HCEC 1CT (cell line): ENCODE results near the gene PI4KB.

Experiments
- DNase-seq: peaks from one replicate; pipeline ENCODE4 v3.0.0-alpha.2; 2017

Gene PI4KB

GRCh38 chr1:151346082-151346768 is 19.0 kb upstream of the PI4KB start:
- no peak for DNase-seq

- no peak for DNase-seq
Observed at GRCh38 chr1:151344291-151344690, 17.1 kb upstream of the PI4KB start.

GRCh38 chr1:151343587-151343986 is 16.4 kb upstream of the PI4KB start:
- no peak for DNase-seq

- no peak for DNase-seq
Observed at GRCh38 chr1:151342569-151342968, 15.4 kb upstream of the PI4KB start.

DNA sequence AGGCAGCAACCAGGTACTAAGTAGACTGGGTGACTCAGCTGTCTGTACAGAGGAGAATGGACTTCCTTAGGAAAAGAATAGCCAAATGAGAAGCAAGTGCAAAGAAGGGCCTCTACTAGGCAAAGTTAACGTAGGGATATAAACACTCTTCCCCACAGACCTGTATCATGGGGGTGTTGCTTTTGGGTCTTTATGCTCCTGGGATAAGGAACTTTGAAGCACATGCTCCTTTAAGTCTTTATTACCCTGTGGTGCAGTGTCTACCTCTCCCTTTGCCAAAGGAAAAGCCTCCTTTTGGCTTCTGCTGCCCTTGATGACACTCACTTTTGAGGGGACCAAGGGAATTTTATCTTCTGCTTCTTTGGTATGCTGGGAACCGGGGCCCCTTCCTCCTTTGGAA is 14.8 kb upstream of the PI4KB start:
- DNase-seq, result no peak

DNA sequence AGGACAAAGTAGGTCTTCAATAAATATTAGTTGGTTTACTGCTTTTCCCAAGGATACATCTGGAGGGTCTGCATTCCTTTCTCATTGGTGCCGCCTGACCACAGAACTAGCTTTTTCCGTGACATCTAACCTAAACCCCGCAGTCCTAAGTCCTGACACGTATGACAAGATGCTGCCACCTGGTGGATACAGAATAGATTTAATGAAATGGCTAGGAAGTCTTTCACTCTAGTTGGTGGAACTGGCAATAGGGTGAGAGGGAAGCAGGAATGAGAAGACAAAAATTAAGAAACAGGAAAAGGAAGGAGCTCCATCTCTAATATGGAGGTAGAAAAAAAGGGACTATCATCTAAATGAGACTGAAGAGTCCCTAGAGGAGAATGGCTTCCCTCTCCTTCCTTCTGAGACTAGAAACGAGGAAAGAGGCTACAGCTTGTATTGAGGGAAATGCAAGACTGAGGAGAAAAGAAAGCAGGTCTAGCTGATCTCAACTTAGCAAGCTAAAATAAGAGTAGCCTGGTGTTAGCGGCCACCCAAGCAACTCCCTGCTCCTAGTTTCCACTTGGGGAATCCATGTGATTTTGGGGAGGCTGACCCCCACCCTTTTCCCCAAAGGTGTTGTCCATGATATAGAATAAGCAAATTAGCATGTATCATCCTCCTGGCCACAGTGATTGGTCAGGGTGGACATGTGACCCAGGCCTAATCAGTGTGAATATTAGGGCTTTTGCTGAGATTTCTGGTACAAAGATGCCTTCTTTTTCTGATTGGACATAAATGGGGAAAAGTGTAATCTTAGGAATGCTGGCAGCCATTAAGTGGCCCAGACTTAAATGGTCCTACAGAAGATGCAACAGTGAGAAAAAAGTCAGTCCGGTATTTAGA is 13.9 kb upstream of the PI4KB start:
- peak; percentile 86 for DNase-seq

DNA sequence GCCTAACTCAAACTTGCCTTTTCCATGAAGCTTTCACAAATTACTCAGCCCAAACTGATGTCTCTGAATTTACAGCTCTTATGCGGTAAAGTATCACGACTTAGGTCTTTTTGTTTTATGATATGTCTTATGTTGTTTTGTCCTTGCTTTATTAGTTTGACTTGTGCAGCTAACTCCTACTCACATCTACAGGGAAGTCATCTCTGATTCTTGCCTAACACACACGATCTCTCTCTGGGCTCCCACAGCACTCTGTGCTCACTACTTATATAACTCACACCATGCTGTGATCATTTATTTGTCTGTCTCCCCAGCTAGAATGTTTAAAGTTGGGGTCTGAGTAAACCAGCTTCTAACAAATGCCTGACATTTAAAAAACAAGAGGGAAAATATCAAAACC is 9.3 kb upstream of the PI4KB start:
- no peak for DNase-seq

DNA sequence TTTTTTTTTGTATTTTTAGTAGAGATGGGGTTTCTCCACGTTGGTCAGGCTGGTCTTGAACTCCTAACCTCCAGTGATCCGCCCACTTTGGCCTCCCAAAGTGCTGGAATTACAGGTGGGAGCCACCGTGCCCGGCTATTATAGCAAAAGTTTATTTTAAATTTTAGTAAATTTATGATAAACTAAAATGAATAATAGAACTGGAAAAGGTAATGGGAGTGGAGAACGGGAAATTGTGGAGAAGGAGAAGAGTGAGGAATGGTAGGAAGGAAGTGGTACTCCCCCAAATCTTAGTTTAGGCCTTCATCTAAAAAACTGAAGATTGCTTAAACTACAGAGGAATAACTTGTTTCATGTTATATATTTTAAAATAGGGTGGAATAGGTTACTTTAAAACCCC is 7.6 kb upstream of the PI4KB start:
- DNase-seq, result no peak

DNA sequence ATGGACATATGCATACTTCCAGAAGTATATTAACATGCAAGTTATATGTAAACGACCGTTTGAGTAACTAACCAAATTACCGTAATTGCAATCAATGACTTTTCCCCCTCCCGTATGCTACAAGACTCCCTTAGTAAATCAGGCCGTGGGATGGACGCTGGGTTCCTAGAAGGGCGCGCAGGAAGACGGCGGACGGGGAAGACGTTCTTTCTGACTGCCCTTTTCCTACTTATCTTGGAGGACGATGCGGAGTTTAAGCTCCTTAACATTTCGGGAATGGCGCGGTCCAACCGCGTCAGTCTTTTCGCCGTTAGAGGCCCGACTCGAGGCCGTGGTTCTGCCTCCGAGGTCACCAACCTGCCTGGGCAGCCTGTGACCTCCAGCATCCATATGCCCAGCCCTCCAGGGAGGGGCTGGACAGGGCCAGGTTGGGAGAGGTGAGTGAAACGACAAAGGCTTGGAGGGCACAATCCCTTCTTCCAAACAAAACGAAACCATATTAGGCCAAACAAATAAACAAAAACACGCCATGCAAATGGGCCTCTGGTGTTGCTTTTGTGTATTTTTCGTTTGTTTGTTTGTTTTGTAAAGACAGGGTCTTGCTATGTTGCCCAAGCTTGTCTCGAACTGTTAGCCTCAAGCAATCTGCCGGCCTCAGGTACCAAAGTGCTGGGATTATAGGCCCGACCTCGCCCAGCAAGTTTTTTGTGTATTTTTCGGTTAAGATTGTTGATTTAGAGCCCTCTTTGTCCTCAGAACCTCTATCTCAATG is 873 bp upstream of the PI4KB start:
- peak; percentile 33 for DNase-seq

DNA sequence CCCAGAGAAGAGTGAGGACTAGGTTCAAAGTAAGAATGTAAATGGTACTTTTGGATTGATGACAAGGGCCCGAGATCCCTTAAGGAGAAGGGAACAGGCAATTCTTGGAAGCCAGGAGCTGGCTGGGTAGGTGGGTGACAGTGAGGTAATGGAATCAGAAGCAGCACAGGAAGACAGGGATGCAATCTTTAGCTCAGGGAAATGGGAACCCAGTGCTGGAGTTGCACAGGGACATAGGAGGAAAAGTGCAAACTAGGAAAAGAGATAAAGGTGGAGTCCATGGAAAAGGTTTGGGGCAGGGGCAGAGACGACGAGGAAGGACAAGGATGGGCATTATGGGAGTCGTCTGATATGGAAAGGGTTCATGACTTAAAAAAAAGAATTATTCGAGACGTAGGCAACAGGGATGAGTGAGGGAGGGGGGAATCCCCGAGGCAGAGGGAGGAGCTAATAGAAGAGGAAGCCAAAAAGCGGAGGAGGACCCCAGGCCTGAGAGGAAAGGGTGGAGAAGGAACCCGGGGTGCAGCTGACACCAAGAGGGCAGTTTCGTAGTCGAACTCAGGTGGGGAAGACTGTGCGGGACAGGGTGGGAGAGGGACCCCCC is 495 bp downstream of the PI4KB start:
- DNase-seq, result peak; percentile 43

- peak; percentile 43 for DNase-seq
Observed at GRCh38 chr1:151325646-151326429, 1.4 kb downstream of the PI4KB start.

DNA sequence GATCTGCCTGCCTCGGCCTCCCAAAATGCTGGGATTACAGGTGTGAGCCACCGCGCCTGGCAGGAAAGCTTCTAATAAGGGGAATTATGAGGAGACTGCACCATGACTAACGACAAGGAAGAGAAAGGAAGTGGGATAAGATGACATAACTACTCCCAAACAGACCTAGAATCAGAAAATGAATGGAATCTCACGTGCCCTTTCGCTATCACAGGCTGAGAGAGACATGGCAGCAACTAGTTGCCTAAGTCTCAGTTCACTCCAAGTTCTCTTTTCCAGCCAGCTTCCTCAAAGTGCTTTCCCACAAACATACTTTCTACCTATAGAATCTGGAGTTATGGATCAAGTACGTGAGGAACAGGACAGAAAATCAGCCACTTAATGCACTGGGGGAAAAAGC is 2.0 kb downstream of the PI4KB start:
- DNase-seq, result no peak

- DNase-seq, result no peak
Observed at GRCh38 chr1:151324390-151324930, 2.8 kb downstream of the PI4KB start.

- no peak for DNase-seq
Observed at GRCh38 chr1:151318975-151319374, 8.2 kb downstream of the PI4KB start.

DNA sequence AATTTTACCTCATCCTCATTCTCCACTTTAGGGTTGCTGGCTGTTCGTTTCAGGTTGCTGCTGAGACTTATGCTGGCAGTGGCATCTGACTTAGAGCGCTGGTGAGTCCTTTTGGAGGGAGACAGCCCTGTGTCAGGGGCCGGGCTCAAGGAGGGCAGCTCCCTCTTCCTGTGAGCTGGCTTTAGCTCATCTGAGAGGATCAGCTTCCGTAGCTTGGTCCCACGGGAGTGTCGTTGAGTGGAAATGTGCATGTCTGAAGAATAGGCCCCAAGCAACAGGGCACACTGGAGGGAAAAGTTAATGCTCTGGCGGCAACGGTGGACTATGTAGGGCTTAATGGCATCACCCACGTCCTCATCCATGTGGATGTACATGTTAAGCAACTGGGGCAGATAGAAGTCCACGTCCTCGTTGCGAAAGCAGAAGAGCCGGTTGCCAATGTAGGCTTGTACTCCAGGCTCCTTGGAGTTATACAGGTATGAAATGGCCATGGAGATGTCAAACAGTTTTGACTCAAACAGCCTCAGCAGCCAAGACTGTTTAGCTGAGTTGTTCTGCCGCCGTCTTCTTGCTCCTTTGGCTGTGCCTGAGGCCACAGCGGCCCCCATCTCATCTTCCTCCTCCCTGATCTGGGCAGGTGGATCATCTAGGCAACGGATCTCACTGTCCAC is 11.5 kb downstream of the PI4KB start:
- DNase-seq, result no peak

- DNase-seq, result peak; percentile 74
Observed at GRCh38 chr1:151314137-151314875, 12.9 kb downstream of the PI4KB start.

DNA sequence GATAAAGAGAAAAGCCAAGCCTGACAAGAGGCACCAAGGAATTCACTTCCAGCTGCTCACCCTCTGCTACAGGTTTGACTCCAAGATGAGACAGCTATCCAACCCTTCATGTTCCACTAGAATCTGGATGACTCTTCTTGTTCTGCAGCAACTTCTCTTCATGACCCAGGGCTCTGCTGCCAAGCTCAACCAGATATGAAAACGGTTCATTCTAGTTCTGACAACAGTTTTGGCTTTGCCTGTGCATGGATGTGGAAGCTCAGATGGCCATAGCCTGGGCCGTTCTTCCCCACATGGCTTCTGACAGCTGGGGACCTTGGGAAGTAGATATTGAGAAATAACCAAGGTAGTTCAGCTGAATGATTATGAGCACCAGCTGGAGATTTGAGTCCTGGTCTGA is 13.7 kb downstream of the PI4KB start:
- DNase-seq, result no peak

DNA sequence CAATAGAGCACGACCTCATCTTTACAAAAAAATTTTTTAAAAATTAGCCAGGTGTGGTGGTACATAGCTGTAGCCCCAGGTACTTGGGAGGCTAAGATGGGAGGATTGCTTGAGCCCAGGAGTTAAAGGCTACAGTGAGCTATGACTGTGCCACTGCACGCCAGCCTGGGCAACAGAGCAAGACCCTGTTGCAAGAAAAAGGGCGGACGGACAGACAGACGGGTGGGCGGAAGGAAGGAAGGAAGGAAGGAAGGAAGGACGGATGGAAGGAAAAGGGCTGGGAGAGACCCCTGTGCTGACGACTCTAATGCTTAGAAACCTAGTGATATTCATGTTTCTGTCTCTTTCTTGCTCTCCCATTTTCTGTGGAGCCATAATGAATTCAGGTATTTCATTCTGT is 14.4 kb downstream of the PI4KB start:
- DNase-seq, result no peak

- no peak for DNase-seq
Observed at GRCh38 chr1:151312411-151312810, 14.8 kb downstream of the PI4KB start.

- peak; percentile 100 for DNase-seq
Observed at GRCh38 chr1:151311589-151312331, 15.5 kb downstream of the PI4KB start.
